ENCODE results near the gene CHID1. TPM values are rescaled to one million over a fixed set of nuclear protein-coding genes. Genes with fewer than 3 reads are reported as not detected.

The CHID1 gene
- total and polyA plus RNA-seq, 2 of the 8 experiments (the other 6 are each of a cell fraction or from before 2014, with no cell fraction given), result 81.2 to 88.5 TPM

DNA sequence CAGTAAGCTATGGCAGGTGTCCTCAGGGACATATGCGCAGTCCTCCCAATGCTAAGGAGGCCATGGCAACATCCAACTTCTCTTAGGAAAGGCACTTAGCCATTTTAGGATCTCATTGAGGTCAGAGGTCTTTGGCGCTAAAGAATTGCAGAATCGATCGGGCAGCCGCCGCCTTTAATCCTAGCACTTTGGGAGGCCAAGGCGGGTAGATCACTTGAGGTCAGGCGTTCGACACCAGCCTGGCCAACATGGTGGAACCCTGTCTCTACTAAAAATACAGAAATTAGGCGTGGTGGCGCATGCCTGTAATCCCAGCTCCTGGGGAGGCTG, 1.2 kb upstream of the CHID1 start (continued):
- no peak for TF ChIP-seq RNF2 (IDR thresholded peaks at IDR 0.05; ENCODE audit: borderline replicate concordance, low read depth, low read length, missing control alignments, poor library complexity, severe bottlenecking)
- TF ChIP-seq, protein P1, sequence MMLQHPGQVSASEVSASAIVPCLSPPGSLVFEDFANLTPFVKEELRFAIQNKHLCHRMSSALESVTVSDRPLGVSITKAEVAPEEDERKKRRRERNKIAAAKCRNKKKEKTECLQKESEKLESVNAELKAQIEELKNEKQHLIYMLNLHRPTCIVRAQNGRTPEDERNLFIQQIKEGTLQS (IDR thresholded peaks at IDR 0.05; ENCODE audit: insufficient read depth, low read depth, low read length), result no peak
- TF ChIP-seq CHD1 (IDR thresholded peaks at IDR 0.05; ENCODE audit: low read depth, low read length), result no peak
- TF ChIP-seq, protein P2, sequence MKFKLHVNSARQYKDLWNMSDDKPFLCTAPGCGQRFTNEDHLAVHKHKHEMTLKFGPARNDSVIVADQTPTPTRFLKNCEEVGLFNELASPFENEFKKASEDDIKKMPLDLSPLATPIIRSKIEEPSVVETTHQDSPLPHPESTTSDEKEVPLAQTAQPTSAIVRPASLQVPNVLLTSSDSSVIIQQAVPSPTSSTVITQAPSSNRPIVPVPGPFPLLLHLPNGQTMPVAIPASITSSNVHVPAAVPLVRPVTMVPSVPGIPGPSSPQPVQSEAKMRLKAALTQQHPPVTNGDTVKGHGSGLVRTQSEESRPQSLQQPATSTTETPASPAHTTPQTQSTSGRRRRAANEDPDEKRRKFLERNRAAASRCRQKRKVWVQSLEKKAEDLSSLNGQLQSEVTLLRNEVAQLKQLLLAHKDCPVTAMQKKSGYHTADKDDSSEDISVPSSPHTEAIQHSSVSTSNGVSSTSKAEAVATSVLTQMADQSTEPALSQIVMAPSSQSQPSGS (IDR thresholded peaks at IDR 0.05; ENCODE audit: low read length), result no peak
- TF ChIP-seq BCL11A (IDR thresholded peaks at IDR 0.05; ENCODE audit: low read depth in 2 of 2, low read length in 2 of 2), result no peak
- TF ChIP-seq NRF1 (IDR thresholded peaks at IDR 0.05; ENCODE audit: low read depth, low read length), result no peak
- TF ChIP-seq CEBPB (IDR thresholded peaks at IDR 0.05; ENCODE audit: low read depth, low read length), result no peak
- TF ChIP-seq NANOG (IDR thresholded peaks at IDR 0.05; ENCODE audit: insufficient read depth, low read depth, low read length, poor library complexity, severe bottlenecking), result no peak
- no peak for TF ChIP-seq JUND (IDR thresholded peaks at IDR 0.05; ENCODE audit: low read length)
